ENCODE results near the gene ANO4. TPM values are rescaled to one million over a fixed set of nuclear protein-coding genes. Genes with fewer than 3 reads are reported as not detected.

Gene ANO4
- total and polyA plus RNA-seq, 8 donors = 2.0 to 6.9 (median 4.7) TPM; not detected in 1

DNA sequence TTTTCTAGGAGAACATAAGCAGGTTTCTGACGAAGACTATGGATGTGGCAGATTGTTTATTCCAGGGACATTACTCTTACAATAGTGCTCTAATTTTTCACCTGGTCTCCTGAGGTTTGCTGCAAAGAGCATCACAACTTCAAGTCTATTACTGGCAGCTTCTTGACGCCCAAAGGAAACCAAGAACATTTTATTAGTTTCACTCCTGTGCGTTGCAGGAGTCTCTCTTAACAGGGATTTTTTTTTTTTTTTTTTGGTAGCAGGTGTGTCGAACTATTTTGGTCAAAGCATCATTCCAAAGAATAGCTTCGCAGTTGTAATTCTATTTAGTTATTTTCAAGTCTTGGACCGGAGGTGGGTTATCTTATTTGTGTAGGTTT is 1.2 kb downstream of the ANO4 start:
- no peak overlapping the region for H3K4me3 ChIP-seq
- TF ChIP-seq, protein P1, sequence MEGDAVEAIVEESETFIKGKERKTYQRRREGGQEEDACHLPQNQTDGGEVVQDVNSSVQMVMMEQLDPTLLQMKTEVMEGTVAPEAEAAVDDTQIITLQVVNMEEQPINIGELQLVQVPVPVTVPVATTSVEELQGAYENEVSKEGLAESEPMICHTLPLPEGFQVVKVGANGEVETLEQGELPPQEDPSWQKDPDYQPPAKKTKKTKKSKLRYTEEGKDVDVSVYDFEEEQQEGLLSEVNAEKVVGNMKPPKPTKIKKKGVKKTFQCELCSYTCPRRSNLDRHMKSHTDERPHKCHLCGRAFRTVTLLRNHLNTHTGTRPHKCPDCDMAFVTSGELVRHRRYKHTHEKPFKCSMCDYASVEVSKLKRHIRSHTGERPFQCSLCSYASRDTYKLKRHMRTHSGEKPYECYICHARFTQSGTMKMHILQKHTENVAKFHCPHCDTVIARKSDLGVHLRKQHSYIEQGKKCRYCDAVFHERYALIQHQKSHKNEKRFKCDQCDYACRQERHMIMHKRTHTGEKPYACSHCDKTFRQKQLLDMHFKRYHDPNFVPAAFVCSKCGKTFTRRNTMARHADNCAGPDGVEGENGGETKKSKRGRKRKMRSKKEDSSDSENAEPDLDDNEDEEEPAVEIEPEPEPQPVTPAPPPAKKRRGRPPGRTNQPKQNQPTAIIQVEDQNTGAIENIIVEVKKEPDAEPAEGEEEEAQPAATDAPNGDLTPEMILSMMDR (IDR thresholded peaks at IDR 0.05) = no peak
- no peak overlapping the region for H3K27ac ChIP-seq
- no peak for ATAC-seq
- peaks cover 0 to 15% of the 10 kb centered on the region in 2 donors for H3K27me3 ChIP-seq
- intact Hi-C loops (cut with DNase I) = no loop called here
- no peak for DNase-seq
- H3K9me3 ChIP-seq = no peaks in the 10 kb centered on the region
- H3K36me3 ChIP-seq = no peaks in the 10 kb centered on the region
- no peaks in the 10 kb centered on the region for H3K4me1 ChIP-seq

DNA sequence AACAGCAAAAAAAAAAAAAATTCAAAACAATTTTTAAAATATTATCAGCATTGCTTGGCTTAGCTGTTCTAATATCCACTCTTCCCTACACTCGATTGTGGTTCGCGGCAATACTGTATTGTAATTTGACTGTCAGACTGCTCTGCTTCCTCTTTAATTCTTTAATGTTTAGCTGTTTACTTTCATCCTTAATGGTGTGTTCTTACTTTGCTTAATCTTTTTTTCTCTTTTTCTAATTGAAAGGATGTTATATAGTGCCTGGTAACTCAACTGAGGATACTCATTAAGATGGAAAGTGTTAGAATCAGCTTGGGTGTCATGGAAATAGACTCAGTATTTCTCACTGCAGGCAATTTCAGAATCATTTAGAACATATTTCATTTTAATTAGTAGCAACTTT is 2.0 kb downstream of the ANO4 start:
- intact Hi-C loops (cut with DNase I) = no loop called here
- Histone ChIP-seq H3K36me3 (no peaks in the 10 kb centered on the region), H3K27me3 (peaks cover 0 to 15% of the 10 kb centered on the region in 2 donors), H3K4me3 (no peak overlapping the region), H3K4me1 (no peaks in the 10 kb centered on the region), H3K27ac (no peak overlapping the region), H3K9me3 (no peaks in the 10 kb centered on the region)
- no peak for ATAC-seq
- DNase-seq = no peak
- TF ChIP-seq, protein P1 (IDR thresholded peaks at IDR 0.05) = no peak

DNA sequence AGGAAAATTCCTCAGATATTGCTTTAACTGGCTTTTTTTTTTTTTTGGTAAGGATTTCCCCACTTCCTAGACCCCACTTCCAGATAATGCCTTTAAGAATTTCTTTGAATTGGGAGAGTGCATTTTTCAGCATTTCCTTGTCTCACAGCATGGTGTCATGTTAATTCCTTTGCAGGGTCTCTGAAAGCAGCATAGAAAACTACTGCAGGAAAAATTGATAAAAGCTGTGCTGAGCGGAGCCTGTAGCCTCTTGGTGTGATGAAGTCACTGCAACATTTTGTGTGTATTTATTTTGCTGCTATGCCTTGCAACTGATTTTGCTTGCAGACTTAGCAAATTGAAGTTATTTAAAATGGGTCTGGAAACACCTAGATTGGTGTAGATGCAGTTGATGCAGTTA is 2.7 kb downstream of the ANO4 start:
- Histone ChIP-seq H3K9me3 (no peaks in the 10 kb centered on the region), H3K4me1 (no peaks in the 10 kb centered on the region), H3K27me3 (peaks cover 0 to 15% of the 10 kb centered on the region in 2 donors), H3K27ac (no peak overlapping the region), H3K4me3 (no peak overlapping the region), H3K36me3 (no peaks in the 10 kb centered on the region)
- TF ChIP-seq, protein P1 (IDR thresholded peaks at IDR 0.05) = no peak
- no peak for ATAC-seq
- intact Hi-C loops (cut with DNase I) = no loop called here
- DNase-seq = no peak

DNA sequence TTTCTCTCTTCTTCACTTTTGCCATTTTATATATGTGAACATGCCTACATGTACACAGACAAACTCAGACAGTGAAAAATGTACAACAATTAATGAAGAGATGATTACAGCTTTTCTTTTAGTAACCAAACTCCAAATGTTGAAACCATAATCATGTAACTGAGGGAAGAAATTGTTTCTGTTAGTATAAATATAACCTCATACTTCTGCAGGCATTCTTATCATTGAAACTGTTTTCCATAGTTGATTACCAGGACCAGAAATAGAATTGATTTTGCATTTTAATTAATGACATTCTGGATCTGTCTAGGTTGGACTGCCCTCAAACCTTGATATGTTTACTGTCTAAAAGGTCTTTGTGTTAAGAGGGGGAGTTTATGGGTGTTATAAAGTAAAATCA is 3.2 kb downstream of the ANO4 start:
- Histone ChIP-seq H3K9me3 (no peaks in the 10 kb centered on the region), H3K27me3 (peaks cover 0 to 15% of the 10 kb centered on the region in 2 donors), H3K4me3 (no peak overlapping the region), H3K27ac (no peak overlapping the region), H3K4me1 (no peaks in the 10 kb centered on the region), H3K36me3 (no peaks in the 10 kb centered on the region)
- no peak for DNase-seq
- no peak for ATAC-seq
- TF ChIP-seq, protein P1 (IDR thresholded peaks at IDR 0.05) = no peak
- intact Hi-C loops (cut with DNase I) = no loop called here

DNA sequence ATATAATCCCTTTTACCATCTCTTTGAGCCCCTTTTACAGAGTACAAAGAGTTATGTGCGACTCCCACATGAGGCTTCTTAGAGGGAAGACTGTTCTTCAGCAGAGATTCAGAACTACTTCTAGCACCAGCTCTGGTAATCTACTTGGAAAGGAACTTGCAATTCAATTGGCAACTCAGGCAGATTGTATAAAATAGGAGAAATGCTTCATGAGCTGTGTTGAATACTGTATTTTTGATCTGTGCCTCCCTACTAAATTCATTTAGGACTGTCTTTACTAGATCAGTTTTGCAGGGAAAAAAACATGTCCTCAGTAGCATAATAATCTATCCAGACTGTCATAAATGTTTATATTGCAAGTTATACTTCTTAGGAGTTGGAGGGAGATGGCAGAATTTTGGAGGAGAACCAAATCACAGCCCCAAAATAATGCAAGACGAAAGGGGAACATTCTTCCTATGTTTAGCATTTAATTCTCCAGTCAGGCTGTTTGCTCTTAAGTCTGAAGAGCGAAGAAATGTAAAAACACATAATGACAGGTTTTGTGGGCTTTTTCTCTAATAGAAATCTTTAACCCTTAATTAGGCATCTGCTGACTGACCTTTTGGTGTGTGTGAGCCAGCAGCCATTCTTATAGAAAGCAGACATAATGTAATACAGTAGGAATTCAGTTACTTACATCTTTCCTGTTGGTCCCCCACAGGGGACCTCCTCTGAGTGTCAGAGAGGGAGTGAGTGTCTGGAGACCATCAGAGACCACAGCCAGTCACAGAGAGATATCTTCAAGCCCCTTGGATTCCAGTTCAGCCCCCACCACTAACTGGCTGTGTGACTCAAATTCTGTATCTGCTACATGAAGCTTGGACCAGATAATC is 3.9 kb downstream of the ANO4 start:
- Histone ChIP-seq H3K36me3 (no peaks in the 10 kb centered on the region), H3K4me1 (no peaks in the 10 kb centered on the region), H3K9me3 (no peaks in the 10 kb centered on the region), H3K4me3 (no peak overlapping the region), H3K27ac (no peak overlapping the region), H3K27me3 (peaks cover 0 to 15% of the 10 kb centered on the region in 2 donors)
- ATAC-seq (no peak), DNase-seq (peak in 2 of 4 donors; percentile 74 to 76)
- intact Hi-C loops (cut with DNase I) = no loop called here
- TF ChIP-seq, protein P1 (IDR thresholded peaks at IDR 0.05) = no peak
